ENCODE measurements around the gene CFAP90.

Gene CFAP90

DNA sequence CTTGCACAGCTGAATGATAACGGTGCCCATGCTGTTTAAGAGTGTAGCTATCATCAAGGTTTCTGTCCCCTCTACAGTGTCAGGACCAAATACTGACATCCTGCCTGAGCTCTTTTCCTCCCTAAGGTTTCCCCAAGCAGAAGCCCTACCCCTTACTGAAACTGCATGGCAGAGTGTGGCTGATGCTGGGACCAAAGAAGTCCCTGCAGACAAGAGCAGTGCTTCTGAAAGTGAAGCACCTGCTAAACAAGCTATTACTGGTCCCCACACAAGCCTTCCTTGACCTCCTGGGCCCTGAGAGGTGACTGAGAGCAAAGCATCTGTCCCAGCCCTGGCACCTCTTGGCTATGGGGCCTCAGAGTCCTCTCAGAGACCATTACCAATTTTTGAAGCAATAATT lies 56.1 kb downstream of the CFAP90 start:
- FAIRE-seq = peak; percentile 80
- no peak for TF ChIP-seq POU2F2 (IDR thresholded peaks at IDR 0.05; ENCODE audit: low read depth, low read length)
- no peak for TF ChIP-seq POLR2AphosphoS5 (IDR thresholded peaks at IDR 0.05; ENCODE audit: low read depth, low read length)
- no peak for TF ChIP-seq POLR2A (IDR thresholded peaks at IDR 0.05; ENCODE audit: low read depth, low read length)
- TF ChIP-seq PAX5 (IDR thresholded peaks at IDR 0.05; ENCODE audit: insufficient read depth, low read length, severe bottlenecking) = no peak
- TF ChIP-seq TAF1 (IDR thresholded peaks at IDR 0.05; ENCODE audit: low read depth, low read length) = no peak
- no peak for TF ChIP-seq SPI1 (IDR thresholded peaks at IDR 0.05; ENCODE audit: low read depth, low read length)
- DNase-seq (ENCODE audit: insufficient read length, low spot score) = no peak

DNA sequence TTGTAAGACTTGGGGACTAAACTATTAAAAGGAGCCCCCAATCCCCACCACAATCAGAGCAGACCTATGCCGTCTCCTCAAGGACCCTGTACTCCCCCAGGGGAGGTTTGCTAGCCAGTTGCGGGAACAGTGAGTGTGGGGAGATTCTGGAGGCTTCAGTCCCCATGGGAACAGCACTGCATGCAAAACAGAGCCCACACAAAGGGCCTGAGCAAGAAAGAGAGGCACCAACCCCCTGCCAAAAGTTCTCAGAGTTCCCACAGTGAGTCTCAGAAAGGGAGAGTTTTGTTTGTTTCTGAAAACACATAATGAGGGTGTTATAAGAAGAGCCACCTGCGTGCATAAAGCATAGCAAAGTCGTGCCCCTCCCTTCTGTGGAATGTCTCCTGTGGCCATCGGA lies 56.6 kb downstream of the CFAP90 start:
- FAIRE-seq = no peak
- TF ChIP-seq PAX5 (IDR thresholded peaks at IDR 0.05; ENCODE audit: insufficient read depth, low read length, severe bottlenecking) = no peak
- no peak for TF ChIP-seq POLR2A (IDR thresholded peaks at IDR 0.05; ENCODE audit: low read depth, low read length)
- no peak for TF ChIP-seq SPI1 (IDR thresholded peaks at IDR 0.05; ENCODE audit: low read depth, low read length)
- peak; percentile 94; the same call in 1 of the 2 replicates for TF ChIP-seq POU2F2 (IDR thresholded peaks at IDR 0.05; ENCODE audit: low read depth, low read length)
- peak; percentile 23 for DNase-seq (ENCODE audit: insufficient read length, low spot score)

- DNase-seq (ENCODE audit: insufficient read length, low spot score) = no peak
- FAIRE-seq = no peak
- TF ChIP-seq POU2F2 (IDR thresholded peaks at IDR 0.05; ENCODE audit: low read depth, low read length) (no peak), POLR2AphosphoS5 (IDR thresholded peaks at IDR 0.05; ENCODE audit: low read depth, low read length) (no peak), TAF1 (IDR thresholded peaks at IDR 0.05; ENCODE audit: low read depth, low read length) (no peak), POLR2A (IDR thresholded peaks at IDR 0.05; ENCODE audit: low read depth, low read length) (no peak), PAX5 (IDR thresholded peaks at IDR 0.05; ENCODE audit: insufficient read depth, low read length, severe bottlenecking) (no peak), SPI1 (IDR thresholded peaks at IDR 0.05; ENCODE audit: low read depth, low read length) (no peak)
Observed at GRCh38 chr5:7793895-7794294, 57.0 kb downstream of the CFAP90 start.

GRCh38 chr5:7789567-7789966 lies 61.4 kb downstream of the CFAP90 start:
- no peak for DNase-seq (ENCODE audit: insufficient read length, low spot score)
- TF ChIP-seq POLR2AphosphoS5 (IDR thresholded peaks at IDR 0.05; ENCODE audit: low read depth, low read length) (no peak), POU2F2 (IDR thresholded peaks at IDR 0.05; ENCODE audit: low read depth, low read length) (no peak), POLR2A (IDR thresholded peaks at IDR 0.05; ENCODE audit: low read depth, low read length) (no peak), PAX5 (IDR thresholded peaks at IDR 0.05; ENCODE audit: insufficient read depth, low read length, severe bottlenecking) (no peak), TAF1 (IDR thresholded peaks at IDR 0.05; ENCODE audit: low read depth, low read length) (no peak), SPI1 (IDR thresholded peaks at IDR 0.05; ENCODE audit: low read depth, low read length) (no peak)
- FAIRE-seq = no peak

DNA sequence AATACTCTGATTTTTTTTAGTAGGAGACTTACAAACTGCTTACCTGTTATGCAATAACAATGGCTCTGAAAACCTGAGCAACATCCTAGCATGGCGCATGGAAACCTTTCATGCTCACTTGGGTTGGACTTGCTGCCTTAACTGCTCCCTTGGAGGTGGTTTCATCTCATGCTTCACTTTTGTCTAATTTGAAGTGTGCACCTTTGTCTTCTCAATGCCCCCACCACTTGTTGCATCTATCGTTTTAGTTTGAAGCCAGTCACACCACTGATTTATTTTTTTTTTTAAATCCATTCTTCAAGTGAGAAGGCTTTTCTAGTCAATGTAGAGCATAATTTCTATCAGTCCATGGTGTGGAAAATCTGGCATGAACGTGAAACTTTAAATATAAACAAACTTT lies 63.2 kb downstream of the CFAP90 start:
- FAIRE-seq (no peak), DNase-seq (ENCODE audit: insufficient read length, low spot score) (no peak)
- TF ChIP-seq PAX5 (IDR thresholded peaks at IDR 0.05; ENCODE audit: insufficient read depth, low read length, severe bottlenecking) (no peak), POU2F2 (IDR thresholded peaks at IDR 0.05; ENCODE audit: low read depth, low read length) (no peak), TAF1 (IDR thresholded peaks at IDR 0.05; ENCODE audit: low read depth, low read length) (no peak), POLR2A (IDR thresholded peaks at IDR 0.05; ENCODE audit: low read depth, low read length) (no peak), POLR2AphosphoS5 (IDR thresholded peaks at IDR 0.05; ENCODE audit: low read depth, low read length) (no peak), SPI1 (IDR thresholded peaks at IDR 0.05; ENCODE audit: low read depth, low read length) (no peak)

GRCh38 chr5:7784683-7785380 lies 66.1 kb downstream of the CFAP90 start:
- TF ChIP-seq TAF1 (IDR thresholded peaks at IDR 0.05; ENCODE audit: low read depth, low read length) = no peak
- DNase-seq (ENCODE audit: insufficient read length, low spot score) (no peak), FAIRE-seq (no peak)

DNA sequence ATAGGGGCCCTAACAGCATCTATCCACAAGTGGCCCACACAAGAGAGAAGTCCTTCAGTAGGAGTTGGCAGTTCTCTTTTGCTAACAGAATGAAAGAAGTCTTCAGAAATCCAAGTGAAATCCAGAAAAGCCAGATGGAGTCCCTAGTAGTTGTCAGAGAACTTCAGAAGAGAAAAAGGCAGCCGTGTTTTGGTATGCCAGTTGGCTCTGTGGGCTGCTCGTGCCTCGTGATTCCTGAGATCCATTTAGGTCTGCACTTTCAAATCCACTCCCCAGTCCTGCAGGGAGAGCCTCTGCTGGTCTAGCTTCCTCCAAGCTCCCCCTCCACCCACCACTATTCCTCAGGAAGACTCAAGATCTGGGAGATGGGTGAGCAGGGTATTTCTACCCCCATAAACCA lies 69.0 kb downstream of the CFAP90 start:
- no peak for TF ChIP-seq SPI1 (IDR thresholded peaks at IDR 0.05; ENCODE audit: low read depth, low read length)
- no peak for TF ChIP-seq POLR2AphosphoS5 (IDR thresholded peaks at IDR 0.05; ENCODE audit: low read depth, low read length)
- no peak for TF ChIP-seq POLR2A (IDR thresholded peaks at IDR 0.05; ENCODE audit: low read depth, low read length)
- TF ChIP-seq TAF1 (IDR thresholded peaks at IDR 0.05; ENCODE audit: low read depth, low read length) = no peak
- no peak for TF ChIP-seq POU2F2 (IDR thresholded peaks at IDR 0.05; ENCODE audit: low read depth, low read length)
- TF ChIP-seq PAX5 (IDR thresholded peaks at IDR 0.05; ENCODE audit: insufficient read depth, low read length, severe bottlenecking) = no peak
- no peak for DNase-seq (ENCODE audit: insufficient read length, low spot score)
- no peak for FAIRE-seq
